H1 (cell line): ENCODE measurements around the gene POLR1D. TPM values are rescaled to one million over a fixed set of nuclear protein-coding genes. Genes with fewer than 3 reads are reported as not detected.

Source experiments
- CTCF ChIA-PET: fragments of 300-600 bp; sonication (Branson Sonifier 250); formaldehyde crosslinking; loops from one replicate; lab custom pipeline; 2021; ENCODE audit not compliant: partially characterized antibody; lab: Charles Lee
- POLR2A ChIA-PET: fragments of 300-600 bp; sonication (Branson Sonifier 250); formaldehyde crosslinking; loops from one replicate; lab custom pipeline; 2021; ENCODE audit warnings: inconsistent platforms; ENCODE audit not compliant: partially characterized antibody; lab: Charles Lee
- DNase-seq, 2 experiments: peaks; one replicate each; pipeline versions ENCODE4 v3.0.0 to v3.0.0-alpha.2; 2010 to 2022; ENCODE audit warnings: low spot score in 2 of 2, low read depth in 1 of 2, mixed read lengths in 1 of 2
- FAIRE-seq: peaks from 2 replicates; lab custom pipeline; 2011; peaks lifted over from hg19 to GRCh38; lab: Jason Lieb, UNC
- H2AFZ ChIP-seq: 2 replicates; pipeline ENCODE4 v1.8.1; 2012; ENCODE audit warnings: low read length, inconsistent platforms
- H2AK5ac ChIP-seq: 2 replicates; pipeline ENCODE4 v1.6.1; 2013; ENCODE audit warnings: low read depth, low read length
- H2BK120ac ChIP-seq: replicated peaks from 2 replicates; pipeline ENCODE3; 2013; ENCODE audit warnings: low read depth, low read length, inconsistent platforms
- H2BK12ac ChIP-seq: 2 replicates; pipeline ENCODE4 v1.6.1; 2013; ENCODE audit warnings: low read depth, low read length
- H2BK15ac ChIP-seq: 2 replicates; pipeline ENCODE4 v1.6.1; 2013; ENCODE audit warnings: low read length
- H2BK20ac ChIP-seq: 2 replicates; pipeline ENCODE4 v1.6.1; 2013; ENCODE audit warnings: low read length
- H2BK5ac ChIP-seq: 2 replicates; pipeline ENCODE4 v1.6.1; 2013; ENCODE audit warnings: low read depth, low read length
- H3K14ac ChIP-seq: 2 replicates; pipeline ENCODE4 v1.6.1; 2013; ENCODE audit warnings: inconsistent platforms; ENCODE audit not compliant: insufficient read length
- H3K18ac ChIP-seq: 2 replicates; pipeline ENCODE4 v1.6.1; 2013; ENCODE audit warnings: low read length; ENCODE audit errors: extremely low read depth
- H3K23ac ChIP-seq: 2 replicates; pipeline ENCODE4 v1.6.1; 2013; ENCODE audit warnings: inconsistent platforms; ENCODE audit not compliant: insufficient read length
- H3K23me2 ChIP-seq: 2 replicates; pipeline ENCODE4 v1.6.1; 2013; ENCODE audit warnings: low read depth, low read length
- H3K27ac ChIP-seq: 2 replicates; pipeline ENCODE4 v1.6.1; 2011; ENCODE audit warnings: low read depth, low read length, inconsistent platforms
- H3K27me3 ChIP-seq, 4 experiments: replicated peaks in 1 of 4; 1 replicate in 1 of 4; 2 replicates in 3 of 4; pipeline versions ENCODE4 v1.6.1 to v1.8.1; 2011 to 2013; ENCODE audit warnings: low read length in 3 of 4, mild to moderate bottlenecking in 3 of 4, inconsistent platforms in 2 of 4, mixed read lengths in 2 of 4, moderate library complexity in 1 of 4; ENCODE audit not compliant: control insufficient read depth in 3 of 4, insufficient read depth in 3 of 4; ENCODE audit errors: extremely low read depth in 1 of 4
- H3K36me3 ChIP-seq, 4 experiments: 2 replicates each; pipeline versions ENCODE4 v1.6.1 to v1.8.1; 2011 to 2013; ENCODE audit warnings: mild to moderate bottlenecking in 4 of 4, low read length in 3 of 4, moderate library complexity in 2 of 4, control low read depth in 1 of 4, inconsistent platforms in 1 of 4; ENCODE audit not compliant: insufficient read depth in 4 of 4, control insufficient read depth in 2 of 4
- H3K4ac ChIP-seq: replicated peaks from 2 replicates; pipeline ENCODE3; 2013; ENCODE audit warnings: low read length, low read depth, mixed read lengths, inconsistent platforms; ENCODE audit not compliant: insufficient read length
- H3K4me1 ChIP-seq, 4 experiments: replicated peaks in 1 of 4; 1 replicate in 1 of 4; 2 replicates in 3 of 4; pipeline versions ENCODE4 v1.6.1 to v1.8.1; 2011 to 2013; ENCODE audit warnings: low read length in 3 of 4, inconsistent platforms in 2 of 4, mixed read lengths in 1 of 4; ENCODE audit not compliant: insufficient read depth in 4 of 4, control insufficient read depth in 3 of 4
- H3K4me2 ChIP-seq, 2 experiments: 2 replicates each; pipeline versions ENCODE4 v1.6.1 to v1.8.1; 2011 to 2013; ENCODE audit warnings: low read depth in 2 of 2, low read length in 2 of 2, control low read depth in 1 of 2, inconsistent platforms in 1 of 2, mild to moderate bottlenecking in 1 of 2; ENCODE audit not compliant: insufficient read depth in 1 of 2
- H3K4me3 ChIP-seq, 4 experiments: fragments of 200-600, 300-600 bp in 1 of 4; sonication (generic), shearing (Covaris generic), sonication (Bioruptor Twin) in 1 of 4; 2 replicates each; pipeline versions ENCODE4 v1.5.1 to v1.8.1; 2011 to 2016; ENCODE audit warnings: low read length in 4 of 4, low read depth in 3 of 4, control low read depth in 2 of 4, inconsistent platforms in 2 of 4, mild to moderate bottlenecking in 2 of 4, mixed read lengths in 1 of 4, moderate library complexity in 1 of 4; ENCODE audit not compliant: insufficient read depth in 2 of 4; ENCODE audit errors: extremely low read depth in 1 of 4
- H3K56ac ChIP-seq: replicated peaks from 2 replicates; pipeline ENCODE3; 2013; ENCODE audit warnings: low read depth, mild to moderate bottlenecking, mixed read lengths, low read length, inconsistent platforms; ENCODE audit not compliant: insufficient read length
- H3K79me1 ChIP-seq: 2 replicates; pipeline ENCODE4 v1.6.1; 2013; ENCODE audit warnings: low read depth, low read length, control low read depth
- H3K79me2 ChIP-seq, 2 experiments: 2 replicates each; pipeline versions ENCODE4 v1.6.1 to v1.8.1; 2012 to 2013; ENCODE audit warnings: low read length in 2 of 2, mild to moderate bottlenecking in 2 of 2, inconsistent platforms in 1 of 2; ENCODE audit not compliant: insufficient read depth in 2 of 2, control insufficient read depth in 1 of 2
- H3K9ac ChIP-seq, 4 experiments: replicated peaks in 1 of 4; 1 replicate in 1 of 4; 2 replicates in 3 of 4; pipeline versions ENCODE4 v1.6.1 to v1.8.1; 2011 to 2013; ENCODE audit warnings: low read depth in 3 of 4, low read length in 3 of 4, control low read depth in 2 of 4, mild to moderate bottlenecking in 2 of 4, moderate library complexity in 2 of 4, inconsistent platforms in 1 of 4; ENCODE audit errors: extremely low read depth in 1 of 4
- H3K9me3 ChIP-seq, 2 experiments: 2 replicates each; pipeline versions ENCODE4 v1.6.1 to v1.8.1; 2012 to 2013; ENCODE audit warnings: mild to moderate bottlenecking in 2 of 2, moderate library complexity in 2 of 2, control low read depth in 1 of 2, inconsistent platforms in 1 of 2, low read depth in 1 of 2, low read length in 1 of 2, mixed read lengths in 1 of 2; ENCODE audit not compliant: insufficient read depth in 2 of 2
- H4K20me1 ChIP-seq, 2 experiments: replicated peaks in 1 of 2; 2 replicates each; pipeline versions ENCODE3 to v1.8.1; 2011 to 2013; ENCODE audit warnings: inconsistent platforms in 2 of 2, low read length in 2 of 2, mild to moderate bottlenecking in 1 of 2; ENCODE audit not compliant: insufficient read depth in 2 of 2, control insufficient read depth in 1 of 2
- H4K5ac ChIP-seq: 2 replicates; pipeline ENCODE4 v1.6.1; 2013; ENCODE audit warnings: low read length, low read depth, mixed read lengths, inconsistent platforms; ENCODE audit not compliant: insufficient read length
- H4K8ac ChIP-seq: 2 replicates; pipeline ENCODE4 v1.8.0; 2013; ENCODE audit warnings: mild to moderate bottlenecking, moderate library complexity, low read length, inconsistent platforms; ENCODE audit not compliant: insufficient read depth; ENCODE audit errors: extremely low read depth
- H4K91ac ChIP-seq: replicated peaks from 2 replicates; pipeline ENCODE3; 2013; ENCODE audit warnings: low read length, mixed read lengths, inconsistent platforms; ENCODE audit not compliant: insufficient read length
- CREB1 ChIP-seq: IDR thresholded peaks from 2 replicates; pipeline ENCODE4 v1.6.1; 2012; ENCODE audit warnings: inconsistent platforms
- KDM4A ChIP-seq: IDR thresholded peaks from one replicate; pipeline ENCODE4 v1.7.1; 2012; ENCODE audit warnings: low read depth, mild to moderate bottlenecking, moderate library complexity, low read length, inconsistent platforms; ENCODE audit not compliant: severe bottlenecking
- KDM5A ChIP-seq: fragments of 200-600 bp; IDR thresholded peaks from 2 replicates; pipeline ENCODE4 v1.7.1; 2012; ENCODE audit warnings: mild to moderate bottlenecking, low read length, inconsistent platforms, mixed read lengths
- PHF8 ChIP-seq: fragments of 200-600 bp; sonication (generic); conservative IDR thresholded peaks from 2 replicates; pipeline ENCODE4 v1.7.1; 2012; ENCODE audit warnings: low read depth, mild to moderate bottlenecking, inconsistent platforms, low read length, moderate library complexity
- POLR2A ChIP-seq, 2 experiments: IDR thresholded peaks; 1 replicate in 1 of 2; 2 replicates in 1 of 2; pipeline ENCODE4 v1.6.1; 2011; ENCODE audit warnings: low read depth in 2 of 2, low read length in 2 of 2, mild to moderate bottlenecking in 2 of 2; ENCODE audit errors: control extremely low read depth in 1 of 2
- POLR2AphosphoS5 ChIP-seq: IDR thresholded peaks from 2 replicates; pipeline ENCODE4 v1.6.1; 2011; ENCODE audit warnings: low read depth, low read length
- RXRA ChIP-seq: IDR thresholded peaks from 2 replicates; pipeline ENCODE4 v1.6.1; 2011; ENCODE audit warnings: low read depth, mild to moderate bottlenecking, low read length, moderate library complexity; ENCODE audit not compliant: insufficient read depth
- SAP30 ChIP-seq: fragments of 300-600 bp; sonication (generic); IDR thresholded peaks from 2 replicates; pipeline ENCODE4 v1.7.1; 2012; ENCODE audit warnings: low read length, moderate library complexity, mild to moderate bottlenecking, inconsistent platforms; ENCODE audit not compliant: insufficient read depth, insufficient replicate concordance
- TAF1 ChIP-seq: IDR thresholded peaks from 2 replicates; pipeline ENCODE4 v1.6.1; 2011; ENCODE audit warnings: mild to moderate bottlenecking, low read depth, low read length
- TCF12 ChIP-seq: IDR thresholded peaks from 2 replicates; pipeline ENCODE4 v1.6.1; 2011; ENCODE audit warnings: low read depth, mild to moderate bottlenecking, low read length
- WGBS, 2 experiments: shearing (Covaris generic) in 1 of 2; methylation state at CpG; one replicate each; pipeline versions ENCODE4 v1.1.6 to v1.1.7; 2013 to 2015; ENCODE audit warnings: low lambda C conversion rate in 2 of 2, mixed read lengths in 2 of 2, inconsistent platforms in 1 of 2, low coverage in 1 of 2, missing lambda C conversion rate in 1 of 2; ENCODE audit not compliant: insufficient replicate concordance in 2 of 2, insufficient coverage in 1 of 2, insufficient read length in 1 of 2; ENCODE audit errors: extremely low coverage in 1 of 2, missing lambda C conversion rate in 1 of 2; 5-methylcytosine and 5-hydroxymethylcytosine counted together
- polyA plus RNA-seq, 7 experiments: library from polyadenylated mRNA; depleted of rRNA in 3 of 7; stranded (reverse) in 5 of 7; unstranded in 2 of 7; fragments of >200 nt in 5 of 7; fragments of 200-250 nt in 2 of 7; gene quantifications; 1 replicate in 5 of 7; 2 replicates in 1 of 7; 4 replicates in 1 of 7; pipeline versions ENCODE4 v1.2.1 to v1.2.3, GENCODE V29; 2011 to 2013; ENCODE audit warnings: missing spikeins in 2 of 7, mixed read lengths in 2 of 7
- total RNA-seq: library from RNA; stranded (reverse); fragmentation: NEBNext Ultra II Directional; extraction: Animal tissue kit (Norgen Biotek cat#: 25700); gene quantifications from 2 replicates; pipeline ENCODE4 v1.2.1, GENCODE V29; 2021

Gene POLR1D
- total and polyA plus RNA-seq, 2 of the 8 experiments (the other 6 are each of a cell fraction or from before 2014, with no cell fraction given), result 226 to 232 TPM

- H4K5ac ChIP-seq, result peak overlapping the region; percentile 87
- H3K4me2 ChIP-seq, result peak overlapping the region; percentile 67 to 95
- H3K9ac ChIP-seq, result peak overlapping the region; percentile 77 to 94 (median 90)
- CTCF ChIA-PET, result interaction anchor here (0.7 kb wide), 2 partner anchors 71 to 245 kb away, joined by 3 read pairs; no protein-coding TSS in a partner anchor
- H2BK15ac ChIP-seq, result peak overlapping the region; percentile 73; the same call in 1 of the 2 replicates
- H3K79me2 ChIP-seq, result peaks cover 36 to 79% of the 10 kb centered on the region in 2 experiments
- no peak overlapping the region; the same call in 1 of the 2 replicates for H2BK20ac ChIP-seq
- FAIRE-seq (no peak), DNase-seq (no peak)
- H3K23ac ChIP-seq, result no peak overlapping the region
- H4K8ac ChIP-seq, result peak overlapping the region; percentile 85; the same call in 1 of the 2 replicates
- peak overlapping the region; percentile 45 for H2BK120ac ChIP-seq
- H3K36me3 ChIP-seq, result peaks cover 4 to 23% (median 10%) of the 10 kb centered on the region in 4 experiments; a peak in 7 of 8 replicates
- H2AK5ac ChIP-seq, result no peak overlapping the region
- peaks cover 11 to 30% of the 10 kb centered on the region in 2 experiments for H4K20me1 ChIP-seq
- H3K9me3 ChIP-seq, result no peaks in the 10 kb centered on the region
- peaks cover 6% of the 10 kb centered on the region; the same call in 1 of the 2 replicates for H3K23me2 ChIP-seq
- H3K4me3 ChIP-seq, result peak overlapping the region; percentile 73 to 97 (median 93)
- H2AFZ ChIP-seq, result peak overlapping the region; percentile 43
- peak overlapping the region; percentile 96 for H3K18ac ChIP-seq
- peak overlapping the region; percentile 95 for H2BK5ac ChIP-seq
- H3K4ac ChIP-seq, result peak overlapping the region; percentile 99
- TF ChIP-seq POLR2AphosphoS5, result 0 out of 2 replicates have a peak, but pooled peaks have one; percentile 64
- TF ChIP-seq SAP30, result peak; percentile 30
- TF ChIP-seq KDM5A, result no peak
- no peak for TF ChIP-seq TCF12
- peak; percentile 21 for TF ChIP-seq KDM4A
- peak; percentile 13; the same call in 1 of the 2 replicates for TF ChIP-seq TAF1
- no peak for TF ChIP-seq RXRA
- TF ChIP-seq PHF8, result no peak; the same call in 1 of the 2 replicates
- TF ChIP-seq CREB1, result no peak
- TF ChIP-seq POLR2A (IDR thresholded peaks at IDR 0.05; ENCODE audit: control extremely low read depth in 1 of 2, low read depth in 2 of 2, low read length in 2 of 2), result peak in 1 of 2 experiments; percentile 78; a peak in 2 of 3 replicates
- no peak overlapping the region for H3K14ac ChIP-seq
- H3K4me1 ChIP-seq, result peaks cover 3 to 9% (median 7%) of the 10 kb centered on the region in 4 experiments; a peak in 6 of 7 replicates
- POLR2A ChIA-PET, result interaction anchor here (0.8 to 3.1 kb wide), 15 partner anchors 8 to 364 kb away, joined by 3 to 14 read pairs (median 3); no protein-coding TSS in a partner anchor
- H3K27ac ChIP-seq, result peak overlapping the region; percentile 93
- no peaks in the 10 kb centered on the region for H3K27me3 ChIP-seq
- peak overlapping the region; percentile 90 for H3K56ac ChIP-seq
- peak overlapping the region; percentile 56; the same call in 1 of the 2 replicates for H2BK12ac ChIP-seq
- H4K91ac ChIP-seq, result peak overlapping the region; percentile 92
- WGBS, 2 experiments, result 5% methylated on average over 8 of the region's 8 CpGs; no CpG with 5 or more reads in 1 of the 2 experiments
- peaks cover 7% of the 10 kb centered on the region for H3K79me1 ChIP-seq
Measured at GRCh38 chr13:27621116-27621365, 651 bp upstream of the POLR1D start.
